ENCODE data around the gene SYT15. TPM values are rescaled to one million over a fixed set of nuclear protein-coding genes. Genes with fewer than 3 reads are reported as not detected.
"Not testable (repeated sequence)": the region's sequence is repeated elsewhere in the genome, so short reads cannot be mapped to it uniquely, and the experiment has no call there.

Gene SYT15
- total RNA-seq (2021) (0.64 and 1.0 TPM in 2 replicates), Bru-seq, nascent RNA (not detected), BruChase-seq, experiment 1, labeled RNA remaining after a 2-hour chase (not detected), BruChase-seq, experiment 2, labeled RNA remaining after a 6-hour chase (percentile 16 among the genes with signal in this experiment)
- long read RNA-seq, result 0 reads

- H3K36me3 ChIP-seq (ENCODE audit: insufficient read depth, low read length, poor library complexity, severe bottlenecking); BruUV-seq (replicated peaks); H3K4me1 ChIP-seq (ENCODE audit: insufficient read depth, low read length, poor library complexity, severe bottlenecking); H3K27me3 ChIP-seq (replicated peaks; ENCODE audit: insufficient read depth, low read depth, low read length, poor library complexity); H3K4me3 ChIP-seq (ENCODE audit: low read depth, low read length, poor library complexity, severe bottlenecking); POLR2A ChIA-PET (ENCODE audit: low non-redundant PET); H3K9me3 ChIP-seq (ENCODE audit: low read depth, low read length, poor library complexity, severe bottlenecking); H3K27ac ChIP-seq (ENCODE audit: low read depth, low read length, poor library complexity, severe bottlenecking); intact Hi-C loops (cut with micrococcal nuclease; ENCODE audit: unreplicated experiment); DNase-seq (ENCODE audit: low spot score); CTCF ChIA-PET: not testable (repeated sequence)
These were observed at the start of gene SYT15 for GRCh38 chr10:46578474-46579178. TSS of gene SYT15 (plus strand) at chr10:46579128. CDS start at chr10:46579169, 41 bp downstream.

GRCh38 chr10:46529742-46530141, 49.2 kb upstream of the SYT15 start:
- H3K27ac ChIP-seq (ENCODE audit: low read depth, low read length, poor library complexity, severe bottlenecking); H3K4me1 ChIP-seq (ENCODE audit: insufficient read depth, low read length, poor library complexity, severe bottlenecking); intact Hi-C loops (cut with micrococcal nuclease; ENCODE audit: unreplicated experiment); H3K36me3 ChIP-seq (ENCODE audit: insufficient read depth, low read length, poor library complexity, severe bottlenecking); CTCF ChIA-PET; POLR2A ChIA-PET (ENCODE audit: low non-redundant PET); DNase-seq (ENCODE audit: low spot score); BruUV-seq (replicated peaks); H3K4me3 ChIP-seq (ENCODE audit: low read depth, low read length, poor library complexity, severe bottlenecking); H3K27me3 ChIP-seq (replicated peaks; ENCODE audit: insufficient read depth, low read depth, low read length, poor library complexity); H3K9me3 ChIP-seq (ENCODE audit: low read depth, low read length, poor library complexity, severe bottlenecking): not testable (repeated sequence)

- no peak overlapping the region for H3K27ac ChIP-seq (ENCODE audit: low read depth, low read length, poor library complexity, severe bottlenecking)
- no peaks in the 10 kb centered on the region for H3K4me1 ChIP-seq (ENCODE audit: insufficient read depth, low read length, poor library complexity, severe bottlenecking)
- no peak for DNase-seq (ENCODE audit: low spot score)
These were observed 48.4 kb upstream of the SYT15 start for GRCh38 chr10:46530249-46531186.

GRCh38 chr10:46532256-46532655, 46.7 kb upstream of the SYT15 start:
- POLR2A ChIA-PET (ENCODE audit: low non-redundant PET); CTCF ChIA-PET; H3K9me3 ChIP-seq (ENCODE audit: low read depth, low read length, poor library complexity, severe bottlenecking); BruUV-seq (replicated peaks); H3K27me3 ChIP-seq (replicated peaks; ENCODE audit: insufficient read depth, low read depth, low read length, poor library complexity); H3K36me3 ChIP-seq (ENCODE audit: insufficient read depth, low read length, poor library complexity, severe bottlenecking); DNase-seq (ENCODE audit: low spot score); intact Hi-C loops (cut with micrococcal nuclease; ENCODE audit: unreplicated experiment); H3K27ac ChIP-seq (ENCODE audit: low read depth, low read length, poor library complexity, severe bottlenecking); H3K4me3 ChIP-seq (ENCODE audit: low read depth, low read length, poor library complexity, severe bottlenecking); H3K4me1 ChIP-seq (ENCODE audit: insufficient read depth, low read length, poor library complexity, severe bottlenecking): not testable (repeated sequence)

More at GRCh38 chr10:46530249-46531186, 48.4 kb upstream of the SYT15 start:
- CTCF ChIA-PET, result no interaction called here
- Histone ChIP-seq H3K4me3 (ENCODE audit: low read depth, low read length, poor library complexity, severe bottlenecking) (no peak overlapping the region), H3K36me3 (ENCODE audit: insufficient read depth, low read length, poor library complexity, severe bottlenecking) (no peaks in the 10 kb centered on the region), H3K9me3 (ENCODE audit: low read depth, low read length, poor library complexity, severe bottlenecking) (no peaks in the 10 kb centered on the region), H3K27me3 (replicated peaks; ENCODE audit: insufficient read depth, low read depth, low read length, poor library complexity) (no peaks in the 10 kb centered on the region)
- intact Hi-C loops (cut with micrococcal nuclease; ENCODE audit: unreplicated experiment), result no loop called here
- POLR2A ChIA-PET (ENCODE audit: low non-redundant PET), result no interaction called here
- BruUV-seq (replicated peaks), result no TSS peak
- no peak for TF ChIP-seq CTCF (conservative IDR thresholded peaks at IDR 0.05; ENCODE audit: low read depth, low read length)
- TF ChIP-seq EZH2 (IDR thresholded peaks at IDR 0.05; ENCODE audit: borderline replicate concordance, low read depth, low read length, poor library complexity, severe bottlenecking), result no peak

Measured in A673 (cell line).